HG03442 (cell line): ENCODE results near the gene NUDT1.
A peak's percentile ranks its signal among the peaks of the same experiment; 100 is the strongest.

Experiments
- ATAC-seq: cut with Tn5 transposase; IDR thresholded peaks from one replicate; pipeline ENCODE4 v1.9.1; 2021; ENCODE audit warnings: mild to moderate bottlenecking, moderate library complexity; ENCODE audit not compliant: unreplicated experiment

Gene NUDT1

DNA sequence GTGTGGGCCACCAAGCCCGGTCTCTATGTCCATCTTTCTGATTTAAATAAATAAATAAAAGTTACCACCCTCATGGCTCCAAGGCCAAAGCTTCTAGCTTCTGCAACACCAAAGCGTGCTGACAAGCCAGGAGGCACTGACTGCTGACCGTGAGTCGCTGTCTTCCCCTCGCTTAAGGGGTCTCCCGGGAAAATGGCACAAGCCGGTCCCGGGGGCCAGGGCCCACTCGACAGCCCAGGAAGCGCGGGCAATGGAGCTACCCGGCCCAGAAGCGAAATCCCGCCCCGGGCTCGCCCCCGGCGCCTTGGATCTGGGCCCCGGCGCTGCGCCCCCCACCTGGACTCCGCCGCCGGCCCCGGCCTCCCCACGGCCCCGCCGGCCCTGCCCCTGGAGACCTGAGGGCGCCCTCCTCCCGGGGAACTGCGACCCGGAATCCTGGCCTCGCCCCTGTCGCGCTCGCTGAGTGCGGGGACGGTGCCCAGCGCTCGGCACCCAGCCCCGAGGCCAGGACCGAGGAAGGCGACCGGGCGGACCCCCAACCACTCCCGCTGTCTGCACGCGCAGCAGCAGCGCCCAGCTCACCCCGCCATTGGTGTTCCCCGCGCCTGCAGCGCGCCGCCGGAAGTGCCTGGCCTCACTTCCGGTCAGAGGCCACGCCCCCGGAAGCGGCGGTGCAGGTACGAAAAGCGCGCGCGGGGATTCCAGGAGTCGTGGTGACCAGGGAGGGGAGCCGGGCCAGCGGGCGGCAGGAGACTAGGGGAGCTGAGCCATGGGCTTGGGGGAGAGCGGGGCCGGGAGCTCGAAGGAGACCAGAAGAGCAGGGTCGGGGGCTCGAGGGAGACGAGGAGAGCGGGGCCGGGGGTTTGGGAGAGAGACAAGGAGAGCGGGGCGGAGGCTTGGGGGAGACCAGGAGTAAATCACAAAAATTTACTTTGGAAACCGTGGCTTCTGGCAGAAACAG is at the start of gene NUDT1, which contains the start of gene MRM2:
Gene NUDT1, plus strand, starts transcription at position 647 of the 961 bp plus-strand sequence. CDS start 2,349 bp downstream, outside the sequence.
Gene MRM2, minus strand, starts transcription at position 626 of the 961 bp plus-strand sequence. Its CDS starts 36 bp downstream, at position 590.
- peak; percentile 60 for ATAC-seq

GRCh38 chr7:2192831-2193534 is 49.0 kb upstream of the NUDT1 start:
- ATAC-seq = no peak

- ATAC-seq = no peak
Measured at GRCh38 chr7:2193575-2194305, 48.3 kb upstream of the NUDT1 start.

- ATAC-seq = no peak
Measured at GRCh38 chr7:2195400-2196246, 46.4 kb upstream of the NUDT1 start.

- ATAC-seq = no peak
Measured at GRCh38 chr7:2196381-2197378, 45.3 kb upstream of the NUDT1 start.

- no peak for ATAC-seq
Measured at GRCh38 chr7:2197436-2198155, 44.4 kb upstream of the NUDT1 start.

DNA sequence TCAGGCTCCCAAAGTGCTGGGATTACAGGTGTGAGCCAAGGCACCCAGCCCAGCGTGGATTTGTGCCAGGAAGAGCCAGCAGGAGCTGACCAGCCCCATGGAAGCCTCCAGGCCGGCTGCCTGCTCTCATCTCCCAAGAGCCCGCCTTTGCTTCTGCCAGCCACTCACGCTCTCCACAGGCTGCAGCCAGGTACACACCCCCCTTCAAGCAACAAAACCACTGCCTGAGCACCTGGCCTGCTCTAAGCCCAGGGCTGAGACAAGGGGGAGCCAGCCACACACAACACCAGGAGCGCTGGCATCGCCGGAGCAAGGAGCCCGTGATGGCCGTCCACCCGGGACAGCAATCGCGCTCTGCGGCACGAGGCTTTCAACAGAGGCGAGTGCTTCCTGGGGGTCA is 43.8 kb upstream of the NUDT1 start:
- no peak for ATAC-seq

GRCh38 chr7:2198760-2199159 is 43.3 kb upstream of the NUDT1 start:
- no peak for ATAC-seq

GRCh38 chr7:2199528-2199927 is 42.5 kb upstream of the NUDT1 start:
- no peak for ATAC-seq

GRCh38 chr7:2199956-2200583 is 42.0 kb upstream of the NUDT1 start:
- no peak for ATAC-seq

GRCh38 chr7:2200584-2200980 is 41.4 kb upstream of the NUDT1 start:
- ATAC-seq = no peak

DNA sequence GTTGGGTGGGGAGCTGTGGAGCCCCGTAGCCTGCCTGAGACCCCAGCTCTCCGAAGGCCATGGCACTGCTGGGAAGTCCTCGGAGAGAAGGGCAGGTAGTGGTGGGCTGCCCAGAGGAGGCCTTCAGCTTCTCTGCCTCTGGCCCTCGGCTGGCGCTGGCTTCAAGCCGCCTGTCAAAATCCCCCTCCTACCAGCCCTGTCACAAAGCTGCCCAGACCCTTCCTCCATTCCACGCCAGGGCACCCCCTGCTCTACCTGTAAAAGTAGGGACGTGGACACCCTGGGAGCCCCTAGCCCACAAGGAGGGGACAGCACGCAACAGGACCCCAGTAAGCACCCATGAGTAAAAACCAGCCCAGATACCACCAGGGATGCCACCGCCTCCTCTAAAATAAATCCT is 40.9 kb upstream of the NUDT1 start:
- ATAC-seq = no peak

- no peak for ATAC-seq
Measured at GRCh38 chr7:2201686-2202360, 40.2 kb upstream of the NUDT1 start.

DNA sequence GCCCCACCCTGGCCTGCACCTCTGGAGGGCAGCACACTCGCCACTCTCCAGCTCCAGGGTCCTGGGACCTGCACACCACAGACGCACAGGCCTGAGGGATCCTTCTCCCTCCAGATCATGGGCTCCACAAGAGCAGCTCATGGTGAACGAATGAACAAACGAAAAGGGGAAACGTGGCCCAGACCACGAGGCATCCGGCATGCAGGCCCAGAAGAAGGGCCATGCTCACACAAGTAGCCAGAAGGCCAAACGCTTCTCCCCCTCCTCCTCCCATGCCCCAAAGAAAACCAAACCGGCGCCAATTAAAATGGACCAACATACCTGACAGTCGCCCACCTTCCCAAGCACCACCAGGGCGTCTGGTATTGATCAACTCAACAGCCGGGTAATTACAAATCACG is 39.7 kb upstream of the NUDT1 start:
- ATAC-seq = no peak

DNA sequence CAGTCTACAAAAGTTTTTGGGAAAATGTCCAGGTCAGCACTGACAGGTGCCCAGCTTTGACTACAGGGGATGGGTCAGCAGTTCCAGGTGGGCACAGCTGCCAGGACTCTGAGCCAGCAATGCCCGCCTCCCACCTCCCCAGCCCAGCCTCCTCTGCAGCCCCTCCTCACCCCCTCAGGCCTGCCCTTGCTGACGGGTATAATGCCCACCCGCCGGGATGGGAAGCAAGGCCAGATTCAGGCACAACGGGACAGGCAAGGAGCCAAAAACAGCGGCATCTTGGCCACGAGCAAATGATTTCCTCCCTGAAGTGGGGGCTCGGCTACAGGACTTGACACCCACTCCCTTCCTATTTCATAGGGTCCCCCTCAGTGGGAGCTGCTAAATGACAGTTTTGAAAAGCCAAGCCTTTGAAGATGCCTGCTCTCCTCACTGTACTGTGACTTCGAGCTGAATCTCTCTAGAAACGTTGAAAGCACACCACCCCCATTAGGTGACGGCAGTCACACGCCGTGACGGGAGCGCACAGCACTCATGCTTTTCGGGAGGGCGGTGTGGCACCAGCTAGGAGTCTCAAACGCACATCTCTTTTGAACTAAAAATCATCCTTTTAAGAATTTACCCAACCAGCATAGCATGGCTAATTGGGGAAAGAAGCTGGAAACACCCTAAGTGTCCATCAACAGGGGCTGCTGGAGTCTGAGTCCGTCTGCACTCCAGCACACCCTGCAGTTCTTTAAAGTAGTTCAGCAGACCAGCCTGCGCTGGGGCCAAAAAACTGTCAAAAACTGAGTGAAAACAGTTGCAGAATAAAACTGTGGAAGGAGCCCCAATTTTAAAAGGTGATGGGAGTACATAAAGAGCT is 38.9 kb upstream of the NUDT1 start:
- ATAC-seq = no peak

GRCh38 chr7:2203766-2204300 is 38.2 kb upstream of the NUDT1 start:
- ATAC-seq = no peak
